Breast epithelium (tissue), 3 donors: Measurements from ENCODE around the gene ABTB1.

Source experiments
- CTCF ChIP-seq, 3 donors: fragments of 450-650 bp; IDR thresholded peaks; one replicate each; pipeline ENCODE4 v1.5.1; 2016 to 2017; ENCODE audit warnings: antibody characterized with exemption in 3 of 3, mild to moderate bottlenecking in 3 of 3, moderate library complexity in 3 of 3
- POLR2A ChIP-seq: fragments of 450-650 bp; IDR thresholded peaks from one replicate; pipeline ENCODE4 v1.6.1; 2016; ENCODE audit warnings: antibody characterized with exemption, mild to moderate bottlenecking, moderate library complexity
- POLR2AphosphoS5 ChIP-seq, 3 donors: sonication (generic); formaldehyde crosslinking; IDR thresholded peaks; one replicate each; pipeline ENCODE4 v1.6.1; 2017; ENCODE audit warnings: antibody characterized with exemption in 3 of 3

DNA sequence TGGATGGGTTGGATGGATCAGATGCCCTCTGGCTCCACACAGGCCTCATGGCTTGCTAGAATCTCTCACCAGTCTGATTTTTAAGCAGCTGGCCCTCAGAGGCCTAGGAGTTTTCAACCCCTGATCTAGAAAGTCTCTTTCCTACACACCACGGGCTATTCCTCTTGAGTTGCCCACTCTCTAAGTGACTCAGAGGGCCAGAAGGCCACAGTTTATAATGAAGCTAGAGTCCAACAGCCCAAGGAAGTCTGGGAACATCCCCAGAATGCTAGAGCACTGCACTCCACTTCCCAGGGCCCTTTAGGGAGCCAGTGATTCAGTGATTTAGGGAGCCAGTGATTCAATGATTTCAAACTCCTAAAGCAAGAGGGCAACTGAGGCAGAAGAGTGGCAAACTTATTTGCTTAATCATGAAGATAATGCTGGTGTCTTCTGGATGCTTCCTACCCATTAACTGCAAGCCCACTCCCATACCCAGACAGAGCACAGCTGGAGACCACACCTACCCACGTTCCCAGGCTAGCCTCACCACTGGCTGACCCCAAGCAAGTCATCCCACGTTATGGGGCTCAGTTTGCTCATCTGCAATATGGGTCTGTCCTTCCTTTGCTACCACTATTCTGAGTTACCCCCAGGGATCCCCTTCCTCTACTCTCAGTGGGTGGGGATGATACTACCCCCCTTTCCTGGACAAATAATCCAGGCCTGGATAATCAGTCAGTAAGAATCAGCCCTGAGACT is 36.7 kb downstream of the ABTB1 start:
- no peak for TF ChIP-seq CTCF (IDR thresholded peaks at IDR 0.05)
- no peak for TF ChIP-seq POLR2A
- no peak for TF ChIP-seq POLR2AphosphoS5 (IDR thresholded peaks at IDR 0.05)
